Activated naive CD4-positive, alpha-beta T cell treated with anti-CD3 and anti-CD28 coated beads, Interleukin-2, amount 10 ng/mL, durations not matched to agents 7 days and 5 days (primary cell): ENCODE results near the gene SCLT1.
A peak's percentile ranks its signal among the peaks of the same experiment; 100 is the strongest.

ENCODE experiments used
- CTCF ChIA-PET: fragments of 350-600 bp; sonication (Branson Sonifier 250); formaldehyde crosslinking; loops from one replicate; lab custom pipeline; 2021; ENCODE audit warnings: antibody characterized with exemption; lab: Charles Lee
- DNase-seq: peaks from one replicate; pipeline ENCODE4 v3.0.0-alpha.2; 2020
- H3K27ac Mint-ChIP-seq: one replicate; pipeline ENCODE4 v1.8.0; 2021; ENCODE audit warnings: mild to moderate bottlenecking, moderate library complexity, mixed read lengths
- H3K27me3 Mint-ChIP-seq: one replicate; pipeline ENCODE4 v1.8.0; 2021; ENCODE audit warnings: mild to moderate bottlenecking, mixed read lengths
- H3K36me3 Mint-ChIP-seq: one replicate; pipeline ENCODE4 v1.8.0; 2021; ENCODE audit warnings: mixed read lengths
- H3K4me1 Mint-ChIP-seq: one replicate; pipeline ENCODE4 v1.8.0; 2021; ENCODE audit warnings: mixed read lengths
- H3K4me3 Mint-ChIP-seq: one replicate; pipeline ENCODE4 v1.8.0; 2021; ENCODE audit warnings: mild to moderate bottlenecking, moderate library complexity, mixed read lengths
- H3K9me3 Mint-ChIP-seq: one replicate; pipeline ENCODE4 v1.8.0; 2021; ENCODE audit warnings: mixed read lengths

The SCLT1 gene

GRCh38 chr4:128908735-128909134 lies 184.6 kb downstream of the SCLT1 start:
- H3K27me3 Mint-ChIP-seq, result no peaks in the 10 kb centered on the region
- no peaks in the 10 kb centered on the region for H3K9me3 Mint-ChIP-seq
- no peaks in the 10 kb centered on the region for H3K4me1 Mint-ChIP-seq
- no peak overlapping the region for H3K4me3 Mint-ChIP-seq
- no peak overlapping the region for H3K27ac Mint-ChIP-seq
- DNase-seq, result no peak
- H3K36me3 Mint-ChIP-seq, result peaks cover 7% of the 10 kb centered on the region
- CTCF ChIA-PET, result no interaction called here

GRCh38 chr4:128907981-128908380 lies 185.4 kb downstream of the SCLT1 start:
- Mint-ChIP-seq H3K36me3 (peaks cover 4% of the 10 kb centered on the region), H3K4me1 (no peaks in the 10 kb centered on the region), H3K27ac (no peak overlapping the region), H3K27me3 (no peaks in the 10 kb centered on the region), H3K9me3 (no peaks in the 10 kb centered on the region), H3K4me3 (no peak overlapping the region)
- no peak for DNase-seq
- CTCF ChIA-PET, result no interaction called here

- Mint-ChIP-seq H3K9me3 (no peaks in the 10 kb centered on the region), H3K27ac (no peak overlapping the region), H3K36me3 (peaks cover 5% of the 10 kb centered on the region), H3K4me3 (no peak overlapping the region), H3K4me1 (no peaks in the 10 kb centered on the region), H3K27me3 (no peaks in the 10 kb centered on the region)
- no peak for DNase-seq
- CTCF ChIA-PET, result interaction anchor here (1.1 kb wide), 1 partner anchor 332 kb away, joined by 3 read pairs; no protein-coding TSS in a partner anchor
These were observed 186.8 kb downstream of the SCLT1 start for GRCh38 chr4:128906581-128906980.

- CTCF ChIA-PET, result no interaction called here
- no peaks in the 10 kb centered on the region for H3K4me1 Mint-ChIP-seq
These were observed 188.5 kb downstream of the SCLT1 start for GRCh38 chr4:128904821-128905220.

GRCh38 chr4:128880662-128881061 lies 212.7 kb downstream of the SCLT1 start:
- DNase-seq, result no peak
- no peak overlapping the region for H3K4me3 Mint-ChIP-seq
- H3K4me1 Mint-ChIP-seq, result no peaks in the 10 kb centered on the region
- H3K27ac Mint-ChIP-seq, result no peak overlapping the region
- CTCF ChIA-PET, result no interaction called here
- H3K36me3 Mint-ChIP-seq, result peaks cover 19% of the 10 kb centered on the region
- no peaks in the 10 kb centered on the region for H3K27me3 Mint-ChIP-seq
- H3K9me3 Mint-ChIP-seq, result no peaks in the 10 kb centered on the region

More at GRCh38 chr4:128904821-128905220, 188.5 kb downstream of the SCLT1 start:
- Mint-ChIP-seq H3K36me3 (peaks cover 5% of the 10 kb centered on the region), H3K9me3 (no peaks in the 10 kb centered on the region), H3K27ac (no peak overlapping the region), H3K4me3 (no peak overlapping the region), H3K27me3 (no peaks in the 10 kb centered on the region)
- no peak for DNase-seq

GRCh38 chr4:128879971-128880370 lies 213.4 kb downstream of the SCLT1 start:
- Mint-ChIP-seq H3K27me3 (no peaks in the 10 kb centered on the region), H3K4me1 (no peaks in the 10 kb centered on the region), H3K36me3 (peaks cover 19% of the 10 kb centered on the region), H3K27ac (no peak overlapping the region), H3K4me3 (no peak overlapping the region), H3K9me3 (no peaks in the 10 kb centered on the region)
- CTCF ChIA-PET, result no interaction called here
- no peak for DNase-seq

GRCh38 chr4:128879283-128879682 lies 214.1 kb downstream of the SCLT1 start:
- Mint-ChIP-seq H3K9me3 (no peaks in the 10 kb centered on the region), H3K27ac (no peak overlapping the region), H3K27me3 (no peaks in the 10 kb centered on the region), H3K36me3 (peaks cover 20% of the 10 kb centered on the region), H3K4me1 (no peaks in the 10 kb centered on the region), H3K4me3 (no peak overlapping the region)
- DNase-seq, result no peak
- CTCF ChIA-PET, result no interaction called here

GRCh38 chr4:128877934-128878333 lies 215.4 kb downstream of the SCLT1 start:
- Mint-ChIP-seq H3K9me3 (no peaks in the 10 kb centered on the region), H3K4me1 (no peaks in the 10 kb centered on the region), H3K27ac (no peak overlapping the region), H3K4me3 (no peak overlapping the region), H3K36me3 (peaks cover 25% of the 10 kb centered on the region), H3K27me3 (no peaks in the 10 kb centered on the region)
- no peak for DNase-seq
- CTCF ChIA-PET, result no interaction called here

- H3K36me3 Mint-ChIP-seq, result peaks cover 35% of the 10 kb centered on the region
- no peaks in the 10 kb centered on the region for H3K9me3 Mint-ChIP-seq
- H3K4me3 Mint-ChIP-seq, result no peak overlapping the region
- H3K27ac Mint-ChIP-seq, result no peak overlapping the region
- peaks cover under 1% of the 10 kb centered on the region for H3K4me1 Mint-ChIP-seq
- no peaks in the 10 kb centered on the region for H3K27me3 Mint-ChIP-seq
- CTCF ChIA-PET, result no interaction called here
- no peak for DNase-seq
These were observed 217.1 kb downstream of the SCLT1 start for GRCh38 chr4:128876200-128876599.

GRCh38 chr4:128871948-128872347 lies 221.4 kb downstream of the SCLT1 start:
- no peak overlapping the region for H3K27ac Mint-ChIP-seq
- CTCF ChIA-PET, result no interaction called here
- no peak for DNase-seq
- no peaks in the 10 kb centered on the region for H3K27me3 Mint-ChIP-seq
- peaks cover 59% of the 10 kb centered on the region for H3K36me3 Mint-ChIP-seq
- H3K9me3 Mint-ChIP-seq, result no peaks in the 10 kb centered on the region
- peaks cover 6% of the 10 kb centered on the region for H3K4me1 Mint-ChIP-seq
- no peak overlapping the region for H3K4me3 Mint-ChIP-seq

- CTCF ChIA-PET, result no interaction called here
- Mint-ChIP-seq H3K4me1 (peaks cover 6% of the 10 kb centered on the region), H3K36me3 (peaks cover 66% of the 10 kb centered on the region), H3K4me3 (no peak overlapping the region), H3K27ac (peak overlapping the region; percentile 73), H3K9me3 (no peaks in the 10 kb centered on the region), H3K27me3 (no peaks in the 10 kb centered on the region)
- no peak for DNase-seq
These were observed 223.4 kb downstream of the SCLT1 start for GRCh38 chr4:128869776-128870509.

GRCh38 chr4:128868758-128869157 lies 224.6 kb downstream of the SCLT1 start:
- H3K4me3 Mint-ChIP-seq, result no peak overlapping the region
- DNase-seq, result no peak
- H3K27me3 Mint-ChIP-seq, result no peaks in the 10 kb centered on the region
- H3K36me3 Mint-ChIP-seq, result peaks cover 69% of the 10 kb centered on the region
- H3K9me3 Mint-ChIP-seq, result no peaks in the 10 kb centered on the region
- H3K27ac Mint-ChIP-seq, result no peak overlapping the region
- CTCF ChIA-PET, result no interaction called here
- H3K4me1 Mint-ChIP-seq, result peaks cover 6% of the 10 kb centered on the region

GRCh38 chr4:128866691-128867090 lies 226.6 kb downstream of the SCLT1 start:
- H3K4me3 Mint-ChIP-seq, result no peak overlapping the region
- H3K36me3 Mint-ChIP-seq, result peaks cover 68% of the 10 kb centered on the region
- DNase-seq, result no peak
- H3K4me1 Mint-ChIP-seq, result peaks cover 26% of the 10 kb centered on the region
- H3K9me3 Mint-ChIP-seq, result no peaks in the 10 kb centered on the region
- no peak overlapping the region for H3K27ac Mint-ChIP-seq
- H3K27me3 Mint-ChIP-seq, result no peaks in the 10 kb centered on the region
- CTCF ChIA-PET, result no interaction called here

GRCh38 chr4:128866269-128866668 lies 227.1 kb downstream of the SCLT1 start:
- Mint-ChIP-seq H3K9me3 (no peaks in the 10 kb centered on the region), H3K4me3 (no peak overlapping the region), H3K36me3 (peaks cover 68% of the 10 kb centered on the region), H3K27me3 (no peaks in the 10 kb centered on the region), H3K4me1 (peaks cover 30% of the 10 kb centered on the region), H3K27ac (no peak overlapping the region)
- CTCF ChIA-PET, result interaction anchor here (0.9 to 1.2 kb wide), 2 partner anchors 26 to 54 kb away, joined by 3 read pairs; no protein-coding TSS in a partner anchor
- no peak for DNase-seq

- no peaks in the 10 kb centered on the region for H3K27me3 Mint-ChIP-seq
- H3K9me3 Mint-ChIP-seq, result no peaks in the 10 kb centered on the region
- peaks cover 35% of the 10 kb centered on the region for H3K4me1 Mint-ChIP-seq
- no peak for DNase-seq
- H3K4me3 Mint-ChIP-seq, result no peak overlapping the region
- no peak overlapping the region for H3K27ac Mint-ChIP-seq
- CTCF ChIA-PET, result interaction anchor here (0.9 to 1.2 kb wide), 2 partner anchors 24 to 53 kb away, joined by 3 read pairs; no protein-coding TSS in a partner anchor
- peaks cover 71% of the 10 kb centered on the region for H3K36me3 Mint-ChIP-seq
These were observed 228.2 kb downstream of the SCLT1 start for GRCh38 chr4:128865132-128865531.
